ENCODE data around the gene ERCC6L2. TPM values are rescaled to one million over a fixed set of nuclear protein-coding genes. Genes with fewer than 3 reads are reported as not detected.

Gene ERCC6L2
- total RNA-seq, 1 experiment from 2014 or later, result 39.2 TPM

GRCh38 chr9:95935861-95936578, 60.5 kb downstream of the ERCC6L2 start (continued):
- no peak for TF ChIP-seq CTCF (IDR thresholded peaks at IDR 0.05 in 2 of 3, conservative IDR thresholded peaks at IDR 0.05 in 1 of 3; ENCODE audit: borderline replicate concordance in 1 of 3, insufficient read depth in 1 of 3, low read depth in 2 of 3, low read length in 2 of 3)

- BruUV-seq (replicated peaks), result no TSS peak
- no peak overlapping the region for H3K4me2 ChIP-seq (ENCODE audit: low read length)
- ATAC-seq, result no peak
- H3K4me3 ChIP-seq (replicated peaks in 1 of 2; ENCODE audit: low read depth in 1 of 2, low read length in 2 of 2), result no peak overlapping the region
- H3K79me2 ChIP-seq (ENCODE audit: insufficient read depth, low read length), result no peaks in the 10 kb centered on the region
- ChIA-PET RAD21 (ENCODE audit: low non-redundant PET in 1 of 2, low total read pairs in 2 of 2, uncharacterized antibody in 2 of 2, unreplicated experiment in 2 of 2) (no interaction called here), CTCF (no interaction called here), POLR2A (no interaction called here)
- no peaks in the 10 kb centered on the region for H3K9me3 ChIP-seq (ENCODE audit: control insufficient read depth in 1 of 2, insufficient read depth in 1 of 2, low read depth in 1 of 2, low read length in 2 of 2)
- no peak overlapping the region for H2AFZ ChIP-seq (ENCODE audit: low read depth, low read length, poor library complexity, severe bottlenecking)
- H3K9ac ChIP-seq (ENCODE audit: low read length), result no peak overlapping the region
- no peaks in the 10 kb centered on the region for H3K9me2 ChIP-seq (ENCODE audit: insufficient read depth)
- no peaks in the 10 kb centered on the region for H4K20me1 ChIP-seq (ENCODE audit: insufficient read depth)
- TF ChIP-seq ATF3 (IDR thresholded peaks at IDR 0.05) (no peak), FOSL1 (IDR thresholded peaks at IDR 0.05; ENCODE audit: low read depth) (no peak), JUND (IDR thresholded peaks at IDR 0.05) (no peak), CTCF (IDR thresholded peaks at IDR 0.05 in 2 of 3, conservative IDR thresholded peaks at IDR 0.05 in 1 of 3; ENCODE audit: borderline replicate concordance in 1 of 3, insufficient read depth in 1 of 3, low read depth in 2 of 3, low read length in 2 of 3) (no peak), SRF (IDR thresholded peaks at IDR 0.05; ENCODE audit: low read depth) (no peak), MAX (IDR thresholded peaks at IDR 0.05) (no peak), TCF7L2 (IDR thresholded peaks at IDR 0.05; ENCODE audit: borderline replicate concordance, extremely low read depth, insufficient read depth, insufficient read length) (no peak), SP1 (IDR thresholded peaks at IDR 0.05; ENCODE audit: low read depth) (no peak), EZH2 (IDR thresholded peaks at IDR 0.05) (no peak), CEBPB (IDR thresholded peaks at IDR 0.05; ENCODE audit: low read depth) (no peak), RAD21 (IDR thresholded peaks at IDR 0.05; ENCODE audit: low read depth) (no peak), ZFX (IDR thresholded peaks at IDR 0.05) (no peak), CBX3 (IDR thresholded peaks at IDR 0.05; ENCODE audit: low read depth) (no peak), EGR1 (IDR thresholded peaks at IDR 0.05; ENCODE audit: low read depth) (no peak), EZH2phosphoT487 (IDR thresholded peaks at IDR 0.05; ENCODE audit: borderline replicate concordance) (no peak), YY1 (IDR thresholded peaks at IDR 0.05; ENCODE audit: extremely low read depth, insufficient replicate concordance, low read depth, low read length) (no peak), ZBTB33 (IDR thresholded peaks at IDR 0.05; ENCODE audit: extremely low read depth, insufficient replicate concordance, low read length) (no peak), POLR2A (IDR thresholded peaks at IDR 0.05; ENCODE audit: borderline replicate concordance, extremely low read depth, insufficient read depth, insufficient read length) (no peak)
- H3K36me3 ChIP-seq (ENCODE audit: control insufficient read depth in 1 of 2, insufficient read depth in 2 of 2, low read length in 2 of 2), result no peaks in the 10 kb centered on the region; a peak in 2 of 4 replicates
- H3K4me1 ChIP-seq (ENCODE audit: control insufficient read depth in 1 of 2, insufficient read depth in 2 of 2, low read length in 2 of 2), result no peaks in the 10 kb centered on the region
- no peaks in the 10 kb centered on the region for H3K27me3 ChIP-seq (ENCODE audit: insufficient read depth, low read length)
- H3K27ac ChIP-seq (ENCODE audit: low read depth, low read length), result no peak overlapping the region
- intact Hi-C loops (cut with micrococcal nuclease), result no loop called here
- no peak for DNase-seq (ENCODE audit: low read depth, low spot score)
Measured at GRCh38 chr9:95936579-95937075, 61.1 kb downstream of the ERCC6L2 start.
